Activated CD8-positive, alpha-beta memory T cell treated with anti-CD3 and anti-CD28 coated beads for 1 hour (primary cell): Measurements from ENCODE around the gene CCDC172.

ENCODE experiments used
- DNase-seq, 2 donors: peaks; one replicate each; pipeline ENCODE4 v3.0.0-alpha.2; 2020; ENCODE audit warnings: low read depth in 1 of 2; ENCODE audit errors: extremely low read depth in 1 of 2

The CCDC172 gene

GRCh38 chr10:116324227-116324950 lies at the start of gene CCDC172:
CCDC172 (plus strand) TSS chr10:116324448; CDS start chr10:116325012, 564 bp downstream.
- DNase-seq: no peak

- DNase-seq: no peak
Measured at GRCh38 chr10:116276981-116277380, 47.3 kb upstream of the CCDC172 start.

GRCh38 chr10:116278846-116279245 lies 45.4 kb upstream of the CCDC172 start:
- DNase-seq: no peak

- DNase-seq: no peak
Measured at GRCh38 chr10:116281775-116282174, 42.5 kb upstream of the CCDC172 start.

- no peak for DNase-seq
Measured at GRCh38 chr10:116286626-116287200, 37.5 kb upstream of the CCDC172 start.

- no peak for DNase-seq
Measured at GRCh38 chr10:116287906-116288501, 36.2 kb upstream of the CCDC172 start.

- DNase-seq: no peak
Measured at GRCh38 chr10:116289652-116290051, 34.6 kb upstream of the CCDC172 start.

GRCh38 chr10:116292493-116292892 lies 31.8 kb upstream of the CCDC172 start:
- no peak for DNase-seq

GRCh38 chr10:116296291-116296721 lies 27.9 kb upstream of the CCDC172 start:
- DNase-seq: no peak

- DNase-seq: no peak
Measured at GRCh38 chr10:116298586-116298985, 25.7 kb upstream of the CCDC172 start.

GRCh38 chr10:116300542-116300941 lies 23.7 kb upstream of the CCDC172 start:
- no peak for DNase-seq

GRCh38 chr10:116304923-116305322 lies 19.3 kb upstream of the CCDC172 start:
- no peak for DNase-seq

GRCh38 chr10:116306847-116307246 lies 17.4 kb upstream of the CCDC172 start:
- DNase-seq: no peak

GRCh38 chr10:116307455-116307854 lies 16.8 kb upstream of the CCDC172 start:
- no peak for DNase-seq

- no peak for DNase-seq
Measured at GRCh38 chr10:116311016-116311415, 13.2 kb upstream of the CCDC172 start.

GRCh38 chr10:116311706-116312490 lies 12.3 kb upstream of the CCDC172 start:
- no peak for DNase-seq

- DNase-seq: no peak
Measured at GRCh38 chr10:116312548-116312947, 11.7 kb upstream of the CCDC172 start.

- no peak for DNase-seq
Measured at GRCh38 chr10:116316503-116316902, 7.7 kb upstream of the CCDC172 start.

GRCh38 chr10:116324951-116325635 lies 845 bp downstream of the CCDC172 start:
- no peak for DNase-seq

- no peak for DNase-seq
Measured at GRCh38 chr10:116325987-116326386, 1.7 kb downstream of the CCDC172 start.

- no peak for DNase-seq
Measured at GRCh38 chr10:116329153-116329552, 4.9 kb downstream of the CCDC172 start.
